HepG2 (cell line): Measurements from ENCODE around the gene PSMB11. TPM values are rescaled to one million over a fixed set of nuclear protein-coding genes. Genes with fewer than 3 reads are reported as not detected.

Experiments
- AKAP8 ChIP-seq: sonication (generic); formaldehyde crosslinking; IDR thresholded peaks from 2 replicates; pipeline ENCODE4 v1.5.1; 2020; ENCODE audit warnings: mild to moderate bottlenecking, missing genetic modification reagents
- ARNT2 ChIP-seq: sonication (generic); formaldehyde crosslinking; IDR thresholded peaks from 2 replicates; pipeline ENCODE4 v1.8.0; 2022; ENCODE audit warnings: mild to moderate bottlenecking, low read depth, missing genetic modification reagents, moderate library complexity
- ARNTL ChIP-seq: sonication (generic); formaldehyde crosslinking; IDR thresholded peaks from 2 replicates; pipeline ENCODE4 v1.4.0; 2020; ENCODE audit warnings: mild to moderate bottlenecking, missing genetic modification reagents
- ATF2 ChIP-seq: sonication (generic); formaldehyde crosslinking; IDR thresholded peaks from 2 replicates; pipeline ENCODE4 v1.4.0; 2020; ENCODE audit warnings: missing genetic modification reagents
- CEBPB ChIP-seq: IDR thresholded peaks from 2 replicates; pipeline ENCODE4 v1.6.1; 2011; ENCODE audit warnings: low read depth, low read length, improper control_type of control experiment, borderline replicate concordance
- JARID2 ChIP-seq: sonication (generic); formaldehyde crosslinking; IDR thresholded peaks from 2 replicates; pipeline ENCODE4 v1.8.1; 2023; ENCODE audit warnings: missing genetic modification reagents, inconsistent platforms; ENCODE audit not compliant: insufficient replicate concordance
- JUND ChIP-seq: sonication (generic); formaldehyde crosslinking; IDR thresholded peaks from 2 replicates; pipeline ENCODE4 v1.8.0; 2022; ENCODE audit warnings: mild to moderate bottlenecking, missing genetic modification reagents
- KDM1A ChIP-seq: IDR thresholded peaks from 2 replicates; pipeline ENCODE4 v1.6.1; 2016; ENCODE audit warnings: missing compliant biosample characterization
- NFYC ChIP-seq: IDR thresholded peaks from 2 replicates; pipeline ENCODE4 v1.6.1; 2016; ENCODE audit warnings: missing genetic modification reagents, missing compliant biosample characterization
- PPARG ChIP-seq: conservative IDR thresholded peaks from 2 replicates; pipeline ENCODE4 v1.6.1; 2016; ENCODE audit warnings: missing biosample characterization, missing genetic modification reagents
- RAD51 ChIP-seq: fragments of 450-650 bp; IDR thresholded peaks from 2 replicates; pipeline ENCODE4 v1.6.1; 2016; ENCODE audit warnings: borderline replicate concordance
- RXRA ChIP-seq: sonication (generic); formaldehyde crosslinking; IDR thresholded peaks from 2 replicates; pipeline ENCODE4 v1.5.1; 2020; ENCODE audit warnings: missing genetic modification reagents
- SMC3 ChIP-seq: IDR thresholded peaks from 2 replicates; pipeline ENCODE4 v1.6.1; 2011; ENCODE audit warnings: low read length, improper control_type of control experiment
- SRSF1 ChIP-seq: fragments of 200-400 bp; formaldehyde crosslinking; optimal IDR thresholded peaks from 2 replicates; pipeline ENCODE3; 2017; ENCODE audit warnings: mild to moderate bottlenecking, low read depth, low read length, moderate library complexity
- TCF12 ChIP-seq, 2 experiments: fragments of 450-650 bp in 1 of 2; sonication (generic) in 1 of 2; formaldehyde crosslinking in 1 of 2; IDR thresholded peaks; 2 replicates each; pipeline versions ENCODE4 v1.6.1 to v1.8.0; 2017 to 2022; ENCODE audit warnings: antibody characterized with exemption in 1 of 2, mild to moderate bottlenecking in 1 of 2, missing genetic modification reagents in 1 of 2, moderate library complexity in 1 of 2
- U2AF2 ChIP-seq: fragments of 200-400 bp; formaldehyde crosslinking; IDR thresholded peaks from 2 replicates; pipeline ENCODE4 v1.6.1; 2017; ENCODE audit warnings: low read depth, mild to moderate bottlenecking, low read length
- ZGPAT ChIP-seq: IDR thresholded peaks from 2 replicates; pipeline ENCODE4 v1.6.1; 2016; ENCODE audit warnings: mild to moderate bottlenecking
- ZNF160 ChIP-seq: sonication (generic); formaldehyde crosslinking; IDR thresholded peaks from 2 replicates; pipeline ENCODE4 v1.8.0; 2022; ENCODE audit warnings: mild to moderate bottlenecking, inconsistent platforms, missing genetic modification reagents
- ZNF17 ChIP-seq: sonication (generic); formaldehyde crosslinking; IDR thresholded peaks from 2 replicates; pipeline ENCODE4 v1.5.0; 2020; ENCODE audit warnings: mild to moderate bottlenecking, missing genetic modification reagents
- ZNF20 ChIP-seq: sonication (generic); formaldehyde crosslinking; IDR thresholded peaks from 2 replicates; pipeline ENCODE4 v1.4.0; 2020; ENCODE audit warnings: mild to moderate bottlenecking, moderate library complexity, missing genetic modification reagents
- ZNF431 ChIP-seq: sonication (generic); formaldehyde crosslinking; IDR thresholded peaks from 2 replicates; pipeline ENCODE4 v1.9.0; 2022; ENCODE audit warnings: missing genetic modification reagents, low read depth, mild to moderate bottlenecking, borderline replicate concordance
- ZNF501 ChIP-seq: sonication (generic); formaldehyde crosslinking; IDR thresholded peaks from 2 replicates; pipeline ENCODE4 v1.5.1; 2020; ENCODE audit warnings: mild to moderate bottlenecking, moderate library complexity, missing genetic modification reagents
- ZNF547 ChIP-seq: sonication (generic); formaldehyde crosslinking; IDR thresholded peaks from 2 replicates; pipeline ENCODE4 v1.5.1; 2020; ENCODE audit warnings: mild to moderate bottlenecking, missing genetic modification reagents
- ZNF569 ChIP-seq: sonication (generic); formaldehyde crosslinking; IDR thresholded peaks from 2 replicates; pipeline ENCODE4 v1.5.0; 2020; ENCODE audit warnings: mild to moderate bottlenecking, missing genetic modification reagents, moderate library complexity, borderline replicate concordance
- ZNF660 ChIP-seq: sonication (generic); formaldehyde crosslinking; IDR thresholded peaks from 2 replicates; pipeline ENCODE4 v1.5.1; 2020; ENCODE audit warnings: mild to moderate bottlenecking, low read depth, missing genetic modification reagents, borderline replicate concordance
- ZNF710 ChIP-seq: sonication (generic); formaldehyde crosslinking; IDR thresholded peaks from 2 replicates; pipeline ENCODE4 v1.5.0; 2020; ENCODE audit warnings: mild to moderate bottlenecking, missing genetic modification reagents, borderline replicate concordance
- ZNF792 ChIP-seq: IDR thresholded peaks from 2 replicates; pipeline ENCODE4 v1.6.1; 2016
- polyA plus RNA-seq, 8 experiments: library from polyadenylated mRNA; depleted of rRNA in 3 of 8; stranded (reverse) in 7 of 8; unstranded in 1 of 8; fragments of >200 nt; fragmentation: Illumina TruSeq in 4 of 8; extraction: Trizol in 4 of 8; gene quantifications; 2 replicates each; pipeline versions ENCODE4 v1.2.1 to v1.2.3, GENCODE V29; 2011 to 2016; ENCODE audit warnings: low read depth in 4 of 8, missing spikeins in 1 of 8, mixed read lengths in 1 of 8; ENCODE audit not compliant: insufficient read depth in 1 of 8
- total RNA-seq, 5 experiments: library from RNA; depleted of rRNA; stranded (reverse); fragments of >200 nt; fragmentation: Illumina TruSeq; extraction: Trizol; gene quantifications; 2 replicates each; pipeline ENCODE4 v1.2.3, GENCODE V29; 2016; ENCODE audit warnings: low read depth in 1 of 5

The PSMB11 gene
- total and polyA plus RNA-seq, 2 of the 13 experiments (the other 11 are each of a cell fraction or from before 2014, with no cell fraction given): not detected

DNA sequence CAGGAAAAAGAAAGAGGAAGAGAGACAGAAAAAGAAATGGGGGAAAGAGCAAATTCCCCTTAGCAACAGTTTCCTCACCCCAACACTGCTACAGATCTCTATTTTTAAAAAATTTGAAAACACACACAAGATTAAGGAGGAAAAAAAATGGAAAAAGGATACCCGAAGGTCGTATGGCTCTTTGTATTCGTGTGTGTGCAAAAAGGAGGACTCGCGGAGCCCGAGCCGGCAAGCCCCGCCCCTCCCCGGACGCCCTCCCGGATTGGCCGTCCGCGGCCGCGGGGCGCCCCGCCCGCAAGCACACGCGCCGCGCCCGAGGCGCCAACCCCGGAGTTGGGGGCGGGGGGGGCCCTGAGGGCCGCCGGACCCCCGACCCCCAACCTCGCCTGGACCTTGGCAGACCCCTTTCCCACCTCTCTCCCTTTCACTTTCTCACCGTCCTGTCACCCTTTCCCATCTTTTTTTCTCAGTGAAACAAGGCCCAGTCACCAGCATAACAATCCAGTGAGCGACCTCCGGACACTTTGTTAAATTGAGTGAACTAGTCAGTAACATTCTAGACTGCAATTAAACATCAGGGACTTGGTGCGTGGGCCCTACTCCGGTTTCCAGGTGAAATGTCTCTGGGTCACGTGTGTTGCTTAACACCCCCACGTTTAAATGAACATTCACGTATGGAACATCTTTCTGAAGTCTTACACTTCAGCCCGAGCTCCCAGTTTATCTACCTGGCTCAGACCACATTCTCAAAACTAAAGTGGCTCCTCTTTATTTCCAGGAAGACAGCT, 31.9 kb upstream of the PSMB11 start, which contains the start of gene C14orf93 (continued):
- TF ChIP-seq JARID2 (CRISPR knock-in tag): no peak
- TF ChIP-seq U2AF2: no peak
- peak; percentile 27; the same call in 1 of the 2 replicates for TF ChIP-seq CEBPB
- no peak for TF ChIP-seq ZNF20
- no peak for TF ChIP-seq ZNF17 (CRISPR knock-in tag)
- TF ChIP-seq TCF12 (IDR thresholded peaks at IDR 0.05): no peak
- 0 out of 2 replicates have a peak, but pooled peaks have one; percentile 77 for TF ChIP-seq TCF12 (CRISPR knock-in tag; IDR thresholded peaks at IDR 0.05)
- peak; percentile 65 for TF ChIP-seq ZNF547
- peak; percentile 77; the same call in 1 of the 2 replicates for TF ChIP-seq ZNF160 (CRISPR knock-in tag)
- peak; percentile 50; the same call in 1 of the 2 replicates for TF ChIP-seq ZNF710 (CRISPR knock-in tag)
- TF ChIP-seq AKAP8: no peak
- peak; percentile 83 for TF ChIP-seq ARNTL
- no peak for TF ChIP-seq ZNF660
- peak; percentile 91 for TF ChIP-seq SRSF1
- TF ChIP-seq ZNF431 (CRISPR knock-in tag): no peak
- TF ChIP-seq NFYC (CRISPR knock-in tag): peak; percentile 53
- TF ChIP-seq PPARG (CRISPR knock-in tag): peak; percentile 46; the same call in 1 of the 2 replicates
- TF ChIP-seq ZGPAT (CRISPR knock-in tag): peak; percentile 71
- no peak for TF ChIP-seq ZNF569 (CRISPR knock-in tag)
- no peak; the same call in 1 of the 2 replicates for TF ChIP-seq ZNF792
- no peak for TF ChIP-seq KDM1A
- TF ChIP-seq JUND (CRISPR knock-in tag): no peak
- no peak for TF ChIP-seq RXRA
- TF ChIP-seq ATF2 (CRISPR knock-in tag): 0 out of 2 replicates have a peak, but pooled peaks have one; percentile 5
- TF ChIP-seq ARNT2 (CRISPR knock-in tag): peak; percentile 84
- TF ChIP-seq SMC3: no peak
- TF ChIP-seq RAD51: peak; percentile 15; the same call in 1 of the 2 replicates
- peak; percentile 33; the same call in 1 of the 2 replicates for TF ChIP-seq ZNF501 (CRISPR knock-in tag)
